ENCODE data around the gene POU2AF3. TPM values are rescaled to one million over a fixed set of nuclear protein-coding genes. Genes with fewer than 3 reads are reported as not detected.

Gene POU2AF3
- total RNA-seq, 1 experiment from 2014 or later = 3.0 TPM

DNA sequence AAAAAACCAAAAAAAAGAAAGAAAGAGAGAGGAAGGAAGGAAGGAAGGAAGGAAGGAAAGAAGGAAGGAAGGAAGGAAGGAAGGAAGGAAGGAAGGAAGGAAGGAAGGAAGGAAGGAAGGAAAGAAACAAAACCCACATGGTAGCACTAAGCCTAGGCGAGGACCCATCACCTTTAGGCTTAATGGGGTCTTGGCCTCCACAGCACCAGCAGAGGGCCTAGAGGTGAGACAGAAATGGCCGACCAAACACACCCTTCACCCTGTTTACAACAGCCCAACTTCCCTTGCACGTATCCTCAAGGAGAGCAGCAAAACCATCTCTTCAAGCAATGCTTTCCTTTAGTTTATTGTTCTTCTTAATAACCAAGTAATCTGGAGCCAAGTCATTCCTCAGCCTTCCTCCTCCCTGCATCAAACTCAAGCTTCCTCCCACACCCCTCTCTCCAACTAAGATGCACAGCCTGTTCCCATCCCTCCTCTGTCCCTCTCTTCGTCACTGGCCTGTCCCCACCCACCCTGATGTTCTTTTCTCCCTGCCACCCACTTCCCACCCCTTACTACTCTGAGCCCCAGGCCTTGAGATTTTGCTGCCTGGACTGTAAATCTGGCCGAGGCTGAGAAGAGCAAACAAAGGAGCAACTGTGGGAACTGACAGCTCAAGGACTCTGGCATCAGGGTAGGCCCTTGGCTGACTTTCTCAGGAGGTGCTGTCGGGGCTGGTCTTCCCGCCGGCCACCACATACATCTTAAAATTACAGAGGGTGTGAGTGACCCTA, 54.8 kb downstream of the POU2AF3 start:
- no peak for DNase-seq
- TF ChIP-seq, protein P1, sequence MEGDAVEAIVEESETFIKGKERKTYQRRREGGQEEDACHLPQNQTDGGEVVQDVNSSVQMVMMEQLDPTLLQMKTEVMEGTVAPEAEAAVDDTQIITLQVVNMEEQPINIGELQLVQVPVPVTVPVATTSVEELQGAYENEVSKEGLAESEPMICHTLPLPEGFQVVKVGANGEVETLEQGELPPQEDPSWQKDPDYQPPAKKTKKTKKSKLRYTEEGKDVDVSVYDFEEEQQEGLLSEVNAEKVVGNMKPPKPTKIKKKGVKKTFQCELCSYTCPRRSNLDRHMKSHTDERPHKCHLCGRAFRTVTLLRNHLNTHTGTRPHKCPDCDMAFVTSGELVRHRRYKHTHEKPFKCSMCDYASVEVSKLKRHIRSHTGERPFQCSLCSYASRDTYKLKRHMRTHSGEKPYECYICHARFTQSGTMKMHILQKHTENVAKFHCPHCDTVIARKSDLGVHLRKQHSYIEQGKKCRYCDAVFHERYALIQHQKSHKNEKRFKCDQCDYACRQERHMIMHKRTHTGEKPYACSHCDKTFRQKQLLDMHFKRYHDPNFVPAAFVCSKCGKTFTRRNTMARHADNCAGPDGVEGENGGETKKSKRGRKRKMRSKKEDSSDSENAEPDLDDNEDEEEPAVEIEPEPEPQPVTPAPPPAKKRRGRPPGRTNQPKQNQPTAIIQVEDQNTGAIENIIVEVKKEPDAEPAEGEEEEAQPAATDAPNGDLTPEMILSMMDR (conservative IDR thresholded peaks at IDR 0.05) = no peak
- TF ChIP-seq EZH2 (IDR thresholded peaks at IDR 0.05; ENCODE audit: low read depth) = no peak
- intact Hi-C loops (cut with micrococcal nuclease; ENCODE audit: unreplicated experiment) = no loop called here
- Histone ChIP-seq H3F3A (ENCODE audit: insufficient read depth, low read depth) (peaks cover 4% of the 10 kb centered on the region; the same call in 1 of the 2 replicates), H3K9me3 (ENCODE audit: insufficient read depth, low read depth) (no peaks in the 10 kb centered on the region), H3K4me2 (no peak overlapping the region), H3K9me2 (ENCODE audit: insufficient read depth) (0 out of 2 replicates have a peak, but pooled peaks cover 3% of the 10 kb centered on the region), H3K27ac (no peak overlapping the region), H3K27me3 (ENCODE audit: insufficient read depth, low read depth) (no peaks in the 10 kb centered on the region), H3K4me1 (replicated peaks; ENCODE audit: insufficient read depth) (no peaks in the 10 kb centered on the region; the same call in 1 of the 2 replicates), H3K36me3 (ENCODE audit: low read depth) (no peaks in the 10 kb centered on the region), H3K4me3 (no peak overlapping the region), H4K20me1 (ENCODE audit: insufficient read depth) (no peaks in the 10 kb centered on the region), H2AFZ (no peak overlapping the region), H3K79me2 (ENCODE audit: low read depth) (no peaks in the 10 kb centered on the region)
- no TSS peak for BruUV-seq (replicated peaks)
- CTCF ChIA-PET = no interaction called here
- POLR2A ChIA-PET (ENCODE audit: unreplicated experiment) = no interaction called here

DNA sequence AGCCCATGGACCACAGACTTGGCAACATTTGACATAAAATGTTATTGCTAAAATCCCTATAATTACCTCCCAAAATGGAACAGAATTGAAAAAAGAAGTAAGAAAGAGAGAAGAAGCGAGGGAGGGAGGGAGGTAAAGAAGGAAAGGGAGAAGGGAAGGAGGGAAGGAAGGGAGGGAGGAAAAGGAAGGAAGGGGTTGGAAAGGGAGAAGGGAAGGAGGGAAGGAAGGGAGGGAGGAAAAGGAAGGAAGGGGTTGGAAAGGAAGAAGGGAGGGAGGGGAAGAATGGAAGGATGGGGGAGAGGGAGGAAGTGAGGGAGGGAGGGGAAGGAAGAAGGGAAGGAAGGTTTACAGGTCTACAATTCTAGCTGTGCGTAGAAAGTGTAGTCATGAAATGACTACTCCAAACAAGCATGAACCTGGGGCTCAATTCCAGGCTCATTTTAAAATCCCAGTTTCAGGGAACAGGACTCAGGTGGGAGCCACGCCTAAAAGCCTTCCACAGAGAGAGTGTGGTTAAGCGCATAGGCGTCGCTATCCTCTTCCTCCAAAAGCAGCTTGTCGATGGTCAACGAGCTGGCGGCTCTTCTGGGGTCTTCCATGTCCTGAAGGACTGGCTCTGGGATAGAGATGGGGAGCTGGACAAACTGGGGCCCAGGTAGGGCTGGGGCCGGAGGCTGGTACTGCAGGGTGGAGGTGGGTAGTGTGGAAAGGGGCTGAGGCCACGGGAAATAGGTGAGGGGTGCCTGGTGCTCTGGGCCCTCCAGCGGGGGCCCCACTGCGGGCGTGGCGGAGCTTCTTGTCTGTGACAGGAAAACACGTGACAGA, 55.6 kb downstream of the POU2AF3 start:
- no peak for DNase-seq
- ChIA-PET CTCF (no interaction called here), POLR2A (ENCODE audit: unreplicated experiment) (no interaction called here)
- no peak overlapping the region for H3K4me3 ChIP-seq
- no peaks in the 10 kb centered on the region for H3K9me3 ChIP-seq (ENCODE audit: insufficient read depth, low read depth)
- H3K27me3 ChIP-seq (ENCODE audit: insufficient read depth, low read depth) = no peaks in the 10 kb centered on the region
- H3K36me3 ChIP-seq (ENCODE audit: low read depth) = no peaks in the 10 kb centered on the region
- no peak for TF ChIP-seq EZH2 (IDR thresholded peaks at IDR 0.05; ENCODE audit: low read depth)
- TF ChIP-seq, protein P1 (conservative IDR thresholded peaks at IDR 0.05) = no peak
- intact Hi-C loops (cut with micrococcal nuclease; ENCODE audit: unreplicated experiment) = no loop called here
- no TSS peak for BruUV-seq (replicated peaks)
- peaks cover 4% of the 10 kb centered on the region; the same call in 1 of the 2 replicates for H3F3A ChIP-seq (ENCODE audit: insufficient read depth, low read depth)
- no peak overlapping the region for H3K27ac ChIP-seq
- H3K4me2 ChIP-seq = no peak overlapping the region
- no peaks in the 10 kb centered on the region for H3K4me1 ChIP-seq (replicated peaks; ENCODE audit: insufficient read depth)
- H4K20me1 ChIP-seq (ENCODE audit: insufficient read depth) = no peaks in the 10 kb centered on the region
- H2AFZ ChIP-seq = no peak overlapping the region
- no peaks in the 10 kb centered on the region for H3K79me2 ChIP-seq (ENCODE audit: low read depth)
- no peaks in the 10 kb centered on the region for H3K9me2 ChIP-seq (ENCODE audit: insufficient read depth)

DNA sequence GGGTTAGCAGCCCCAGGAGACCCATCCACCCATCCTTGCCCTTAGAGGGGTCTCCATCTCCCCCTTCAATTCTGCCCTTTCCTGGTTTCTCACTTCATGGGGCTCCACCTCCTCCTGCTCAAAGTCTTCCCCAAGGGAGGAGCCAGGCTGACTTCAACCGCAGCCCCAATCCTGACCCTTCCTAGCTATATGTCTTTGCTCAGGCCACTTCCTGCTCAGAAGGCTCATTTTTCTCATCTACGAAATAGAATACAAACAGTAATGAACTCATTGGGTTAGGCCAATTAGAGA, 56.2 kb downstream of the POU2AF3 start:
- Histone ChIP-seq H3K9me2 (ENCODE audit: insufficient read depth) (no peaks in the 10 kb centered on the region), H3K79me2 (ENCODE audit: low read depth) (no peaks in the 10 kb centered on the region), H3K9me3 (ENCODE audit: insufficient read depth, low read depth) (no peaks in the 10 kb centered on the region), H3K27me3 (ENCODE audit: insufficient read depth, low read depth) (no peaks in the 10 kb centered on the region), H3K4me2 (no peak overlapping the region), H2AFZ (no peak overlapping the region), H4K20me1 (ENCODE audit: insufficient read depth) (no peaks in the 10 kb centered on the region), H3K4me1 (replicated peaks; ENCODE audit: insufficient read depth) (no peaks in the 10 kb centered on the region), H3K4me3 (no peak overlapping the region), H3F3A (ENCODE audit: insufficient read depth, low read depth) (peaks cover 4% of the 10 kb centered on the region; the same call in 1 of the 2 replicates), H3K27ac (no peak overlapping the region), H3K36me3 (ENCODE audit: low read depth) (no peaks in the 10 kb centered on the region)
- no peak for DNase-seq
- TF ChIP-seq, protein P1 (conservative IDR thresholded peaks at IDR 0.05) = no peak
- no peak for TF ChIP-seq EZH2 (IDR thresholded peaks at IDR 0.05; ENCODE audit: low read depth)
- intact Hi-C loops (cut with micrococcal nuclease; ENCODE audit: unreplicated experiment) = no loop called here
- POLR2A ChIA-PET (ENCODE audit: unreplicated experiment) = no interaction called here
- CTCF ChIA-PET = no interaction called here
- no TSS peak for BruUV-seq (replicated peaks)
